ENCODE data around the gene HIPK2. TPM values are rescaled to one million over a fixed set of nuclear protein-coding genes. Genes with fewer than 3 reads are reported as not detected.

HIPK2 gene
- 100 to 1,000 TPM; 127 to 145 (median 144) TPM for total RNA-seq
- 24.1 TPM for total RNA-seq (2013)

DNA sequence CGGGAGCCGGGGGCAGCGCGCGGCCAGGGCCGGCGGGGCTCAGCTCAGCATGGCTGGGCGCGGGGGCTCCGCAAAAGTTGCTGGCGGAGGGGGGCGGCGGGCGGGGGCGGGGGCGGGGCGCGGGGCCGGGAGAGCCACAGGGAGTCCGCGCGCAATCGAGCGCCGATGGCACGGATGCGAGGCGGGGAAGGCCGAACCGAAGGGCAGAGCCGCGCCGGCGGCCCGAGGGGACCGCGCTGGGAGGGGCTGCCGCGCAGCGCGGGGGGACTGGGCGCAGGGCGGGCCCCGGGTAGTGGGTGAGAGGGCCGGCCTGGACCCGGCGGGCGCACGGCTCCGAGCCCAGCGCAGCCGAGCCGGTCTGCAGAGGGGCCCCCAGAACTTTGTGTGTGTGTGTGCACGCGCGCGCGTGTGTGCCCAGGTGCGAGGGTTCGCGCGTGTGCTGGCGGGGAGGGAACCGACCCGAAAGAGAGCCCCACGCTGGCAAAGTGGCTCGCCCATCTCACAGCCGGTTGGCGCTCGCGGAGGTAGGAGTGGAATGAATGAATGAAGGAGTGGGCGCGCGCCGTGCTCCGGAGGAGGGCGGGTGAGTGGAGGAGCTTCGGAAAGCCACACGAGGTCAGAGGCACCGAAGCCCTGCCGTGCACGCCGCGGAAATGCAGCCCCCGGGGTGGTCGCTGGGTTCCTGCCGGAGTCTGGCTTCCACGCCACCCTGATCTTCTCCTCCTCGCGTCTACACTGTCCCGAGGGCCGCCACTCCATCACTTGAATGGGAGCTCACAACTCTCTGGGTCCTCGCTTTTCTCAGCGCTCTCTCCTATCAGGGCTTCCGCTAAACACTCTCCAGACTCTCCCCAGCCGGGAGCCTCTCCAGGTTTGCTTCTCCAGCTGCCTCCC, at the start of gene HIPK2:
TSS of gene HIPK2 (minus strand) at position 51 of the 894 bp plus-strand sequence. CDS start 375 bp downstream, outside the sequence.
- TF ChIP-seq, protein P1, sequence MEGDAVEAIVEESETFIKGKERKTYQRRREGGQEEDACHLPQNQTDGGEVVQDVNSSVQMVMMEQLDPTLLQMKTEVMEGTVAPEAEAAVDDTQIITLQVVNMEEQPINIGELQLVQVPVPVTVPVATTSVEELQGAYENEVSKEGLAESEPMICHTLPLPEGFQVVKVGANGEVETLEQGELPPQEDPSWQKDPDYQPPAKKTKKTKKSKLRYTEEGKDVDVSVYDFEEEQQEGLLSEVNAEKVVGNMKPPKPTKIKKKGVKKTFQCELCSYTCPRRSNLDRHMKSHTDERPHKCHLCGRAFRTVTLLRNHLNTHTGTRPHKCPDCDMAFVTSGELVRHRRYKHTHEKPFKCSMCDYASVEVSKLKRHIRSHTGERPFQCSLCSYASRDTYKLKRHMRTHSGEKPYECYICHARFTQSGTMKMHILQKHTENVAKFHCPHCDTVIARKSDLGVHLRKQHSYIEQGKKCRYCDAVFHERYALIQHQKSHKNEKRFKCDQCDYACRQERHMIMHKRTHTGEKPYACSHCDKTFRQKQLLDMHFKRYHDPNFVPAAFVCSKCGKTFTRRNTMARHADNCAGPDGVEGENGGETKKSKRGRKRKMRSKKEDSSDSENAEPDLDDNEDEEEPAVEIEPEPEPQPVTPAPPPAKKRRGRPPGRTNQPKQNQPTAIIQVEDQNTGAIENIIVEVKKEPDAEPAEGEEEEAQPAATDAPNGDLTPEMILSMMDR (IDR thresholded peaks at IDR 0.05) = no peak
- Histone ChIP-seq H3K27ac (ENCODE audit: low read length) (peak within 1 kb of the TSS; percentile 75), H3K36me3 (ENCODE audit: control insufficient read depth, insufficient read depth, low read length) (no peaks in the 10 kb centered on the region), H3K27me3 (ENCODE audit: control insufficient read depth, insufficient read depth, low read length) (peaks cover 4% of the 10 kb centered on the region), H3K4me3 (ENCODE audit: low read length) (peak within 1 kb of the TSS; percentile 78), H3K4me1 (ENCODE audit: control insufficient read depth, insufficient read depth, low read length) (peaks cover 21% of the 10 kb centered on the region), H3K9me3 (ENCODE audit: control insufficient read depth, insufficient read depth, low read length) (no peaks in the 10 kb centered on the region)
- Mint-ChIP-seq H3K9me3 (no peaks in the 10 kb centered on the region), H3K4me1 (peaks cover 57 to 59% of the 10 kb centered on the region in 2 donors), H3K27me3 (ENCODE audit: low read depth in 2 of 2) (no peaks in the 10 kb centered on the region), H3K4me3 (peak within 1 kb of the TSS; percentile 98), H3K36me3 (no peaks in the 10 kb centered on the region), H3K27ac (peak within 1 kb of the TSS; percentile 95 to 99)
- intact Hi-C loops (cut with micrococcal nuclease) = loop anchor here (1.0 to 5.0 kb wide), 7 partner anchors 42 to 203 kb away; no protein-coding TSS in a partner anchor
- DNase-seq (peak; percentile 63 to 81), ATAC-seq (peak; percentile 68 to 80 (median 74))
- under 1% methylated on average over 96 of the region's 96 CpGs for WGBS (ENCODE audit: insufficient coverage)

DNA sequence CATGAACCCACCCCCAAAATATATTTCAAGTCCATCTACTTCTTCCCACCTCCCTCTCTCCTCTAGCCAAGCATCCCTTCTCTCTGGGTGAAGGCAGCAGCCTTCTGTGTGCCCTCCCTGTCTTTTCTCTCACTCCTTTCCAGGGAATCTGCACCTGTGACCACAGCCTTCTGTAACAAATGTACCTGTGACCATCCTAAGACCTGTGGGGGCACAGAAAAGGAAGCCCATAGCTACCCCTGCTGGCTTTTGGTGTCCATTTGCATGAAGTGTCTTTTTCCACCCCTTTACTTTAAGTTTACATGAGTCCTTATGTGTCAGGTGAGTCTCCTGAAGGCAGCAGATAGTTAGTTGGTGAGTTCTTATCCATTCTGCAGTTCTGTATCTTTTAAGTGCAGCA, 49.2 kb upstream of the HIPK2 start:
- peak in 1 of 2 donors; percentile 38 for DNase-seq
- H3K9me3 Mint-ChIP-seq = no peaks in the 10 kb centered on the region
- no peaks in the 10 kb centered on the region for H3K27me3 ChIP-seq (ENCODE audit: control insufficient read depth, insufficient read depth, low read length)
- H3K4me1 Mint-ChIP-seq = peaks cover 41 to 45% of the 10 kb centered on the region in 2 donors
- H3K36me3 Mint-ChIP-seq = peaks cover 6% of the 10 kb centered on the region
- no peak overlapping the region for H3K27ac ChIP-seq (ENCODE audit: low read length)
- H3K27me3 Mint-ChIP-seq (ENCODE audit: low read depth in 2 of 2) = no peaks in the 10 kb centered on the region
- H3K4me3 Mint-ChIP-seq = no peak overlapping the region
- no peak overlapping the region for H3K4me3 ChIP-seq (ENCODE audit: low read length)
- peaks cover 26% of the 10 kb centered on the region for H3K4me1 ChIP-seq (ENCODE audit: control insufficient read depth, insufficient read depth, low read length)
- intact Hi-C loops (cut with micrococcal nuclease) = no loop called here
- H3K36me3 ChIP-seq (ENCODE audit: control insufficient read depth, insufficient read depth, low read length) = no peaks in the 10 kb centered on the region
- ATAC-seq = no peak
- TF ChIP-seq, protein P1 (IDR thresholded peaks at IDR 0.05) = no peak
- H3K27ac Mint-ChIP-seq = peak overlapping the region; percentile 3 to 93
- H3K9me3 ChIP-seq (ENCODE audit: control insufficient read depth, insufficient read depth, low read length) = no peaks in the 10 kb centered on the region

DNA sequence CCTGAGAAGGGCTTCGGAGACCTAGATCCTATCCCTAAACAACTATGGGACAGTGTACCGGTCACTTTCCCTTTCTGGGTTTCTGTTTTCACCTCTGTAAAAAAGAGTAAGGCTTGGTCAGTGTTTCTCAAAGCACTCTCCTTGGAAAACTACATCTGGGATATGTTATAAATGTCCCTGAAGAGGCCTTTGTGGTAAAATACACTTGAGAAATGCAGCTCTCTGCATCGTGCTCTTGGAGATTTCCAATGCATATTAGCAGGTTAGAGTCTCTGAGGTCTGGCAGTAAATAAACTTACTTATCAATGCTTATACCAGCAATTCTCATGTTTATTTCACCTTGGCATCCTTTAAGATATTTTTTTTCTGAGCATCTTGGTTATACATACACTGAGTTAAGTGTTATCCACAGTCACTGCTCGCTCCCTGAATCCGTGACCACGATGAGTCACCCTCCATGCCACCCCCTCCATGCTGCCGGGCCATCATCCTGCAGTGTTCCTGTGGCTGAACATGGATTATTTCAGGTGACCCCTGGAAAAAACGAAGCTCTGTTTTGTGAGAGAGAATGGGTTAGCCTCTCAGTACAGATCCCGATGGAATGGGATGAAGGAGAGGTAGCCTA, 48.0 kb upstream of the HIPK2 start:
- Histone ChIP-seq H3K27me3 (ENCODE audit: control insufficient read depth, insufficient read depth, low read length) (no peaks in the 10 kb centered on the region), H3K36me3 (ENCODE audit: control insufficient read depth, insufficient read depth, low read length) (no peaks in the 10 kb centered on the region), H3K9me3 (ENCODE audit: control insufficient read depth, insufficient read depth, low read length) (no peaks in the 10 kb centered on the region), H3K27ac (ENCODE audit: low read length) (no peak overlapping the region), H3K4me1 (ENCODE audit: control insufficient read depth, insufficient read depth, low read length) (peaks cover 26% of the 10 kb centered on the region), H3K4me3 (ENCODE audit: low read length) (no peak overlapping the region)
- intact Hi-C loops (cut with micrococcal nuclease) = no loop called here
- H3K27me3 Mint-ChIP-seq (ENCODE audit: low read depth in 2 of 2) = no peaks in the 10 kb centered on the region
- no peaks in the 10 kb centered on the region for H3K9me3 Mint-ChIP-seq
- H3K36me3 Mint-ChIP-seq = peaks cover 2% of the 10 kb centered on the region
- ATAC-seq (no peak), DNase-seq (no peak)
- peaks cover 28 to 37% of the 10 kb centered on the region in 2 donors for H3K4me1 Mint-ChIP-seq
- H3K4me3 Mint-ChIP-seq = no peak overlapping the region
- TF ChIP-seq, protein P1 (IDR thresholded peaks at IDR 0.05) = no peak
- H3K27ac Mint-ChIP-seq = no peak overlapping the region
- 88% methylated on average over 8 of the region's 9 CpGs for WGBS (ENCODE audit: insufficient coverage)

All from natural killer cell (primary cell).